GM12874 (cell line): ENCODE results near the gene COMP.

Experiments used
- CTCF ChIP-seq: IDR thresholded peaks from 2 replicates; pipeline ENCODE4 v1.5.1; 2011; ENCODE audit warnings: low read depth, mild to moderate bottlenecking, control low read depth, low read length, moderate library complexity; ENCODE audit not compliant: insufficient read depth

The COMP gene

GRCh38 chr19:18790566-18791314 is at the start of gene COMP:
COMP (minus strand) TSS chr19:18791305; CDS start chr19:18791269, 36 bp downstream.
- TF ChIP-seq CTCF = no peak

- TF ChIP-seq CTCF = no peak
These were observed 49.5 kb upstream of the COMP start for GRCh38 chr19:18840288-18841267.

DNA sequence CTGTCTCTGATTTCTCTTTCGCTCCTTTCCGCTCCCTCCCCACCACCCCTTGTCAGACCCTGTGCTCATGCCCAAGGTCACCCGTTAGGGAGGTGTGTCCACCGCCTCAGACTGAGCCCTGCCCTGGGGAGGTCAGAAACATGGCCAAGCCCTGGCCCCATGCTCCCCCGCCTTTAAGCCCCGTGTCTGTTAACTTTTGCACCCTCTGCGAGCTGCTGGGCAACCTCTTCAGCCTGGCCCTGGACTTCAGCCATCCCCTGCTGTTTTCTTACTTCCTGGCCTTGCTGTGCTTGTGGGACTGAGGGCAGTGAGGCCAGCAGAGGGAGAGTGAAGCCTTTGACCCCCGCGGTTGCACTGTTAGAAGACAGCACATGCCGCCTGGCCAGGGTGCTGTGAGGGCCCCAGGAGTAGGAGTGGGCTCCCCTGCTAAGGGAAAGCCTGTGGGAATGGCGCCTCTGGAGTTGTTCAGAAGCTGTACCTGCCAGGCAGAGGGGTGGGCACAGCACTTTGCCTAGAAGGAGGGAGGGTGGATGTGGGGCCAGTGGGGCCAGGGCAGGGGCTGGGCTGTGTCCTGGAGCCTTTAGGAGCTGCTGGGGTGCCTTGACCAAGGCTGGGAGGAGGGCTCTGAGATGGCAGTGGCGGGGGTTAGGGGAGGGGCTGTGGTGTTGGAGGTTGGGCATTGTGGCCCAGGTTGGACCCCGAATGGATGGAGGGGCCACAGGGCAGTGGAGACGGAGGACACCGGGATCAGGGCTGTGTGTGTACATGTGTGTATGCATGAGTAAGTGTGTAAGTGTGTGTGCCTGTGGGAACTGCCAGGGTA is 48.6 kb upstream of the COMP start:
- no peak for TF ChIP-seq CTCF

DNA sequence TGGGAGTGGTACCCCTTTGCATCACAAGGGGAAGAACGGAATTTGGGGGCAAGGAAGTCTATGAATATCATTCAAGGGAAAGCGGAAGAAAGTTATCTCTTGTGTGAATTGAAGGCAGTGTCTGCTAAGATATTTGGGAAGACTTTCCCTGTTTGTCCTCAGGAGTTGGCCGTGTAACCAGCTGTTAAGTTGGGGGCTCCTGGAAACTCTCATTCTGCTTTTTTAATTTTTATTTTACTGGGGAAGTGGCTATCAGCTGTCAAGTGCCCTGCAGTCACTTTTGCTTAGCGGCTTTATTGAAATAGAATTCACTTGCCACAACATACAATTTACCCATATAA is 43.5 kb upstream of the COMP start:
- TF ChIP-seq CTCF = no peak

- TF ChIP-seq CTCF = no peak
These were observed 42.9 kb upstream of the COMP start for GRCh38 chr19:18833849-18834643.

DNA sequence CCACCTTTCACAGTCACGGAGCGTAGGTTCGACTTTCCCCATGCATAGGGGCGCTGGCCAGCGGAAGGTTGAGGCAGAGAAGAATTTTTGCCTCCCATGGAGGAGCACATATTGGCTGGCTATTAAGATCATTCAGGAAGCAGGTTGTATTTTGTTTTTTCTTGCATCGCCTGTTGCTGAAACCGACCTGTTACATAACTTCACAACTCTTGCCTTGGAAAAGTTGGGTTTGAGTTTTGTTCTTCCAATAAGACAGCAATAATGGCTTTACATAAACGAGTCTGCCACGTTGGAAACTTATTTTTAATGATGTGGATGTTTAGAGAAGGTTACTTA is 42.0 kb upstream of the COMP start:
- no peak for TF ChIP-seq CTCF
